GM21423 (cell line): ENCODE results near the gene PCDHA3.
"Not testable (repeated sequence)": the region's sequence is repeated elsewhere in the genome, so short reads cannot be mapped to it uniquely, and the experiment has no call there.

Experiments
- ATAC-seq: cut with Tn5 transposase; IDR thresholded peaks from one replicate; pipeline ENCODE4 v1.9.1; 2021; ENCODE audit warnings: mild to moderate bottlenecking, moderate library complexity; ENCODE audit not compliant: unreplicated experiment

The PCDHA3 gene

GRCh38 chr5:140800816-140801493 lies at the start of gene PCDHA3:
Gene PCDHA3, plus strand, starts transcription at chr5:140801057.
- no peak for ATAC-seq

GRCh38 chr5:140753561-140753960 lies 47.3 kb upstream of the PCDHA3 start:
- no peak for ATAC-seq

DNA sequence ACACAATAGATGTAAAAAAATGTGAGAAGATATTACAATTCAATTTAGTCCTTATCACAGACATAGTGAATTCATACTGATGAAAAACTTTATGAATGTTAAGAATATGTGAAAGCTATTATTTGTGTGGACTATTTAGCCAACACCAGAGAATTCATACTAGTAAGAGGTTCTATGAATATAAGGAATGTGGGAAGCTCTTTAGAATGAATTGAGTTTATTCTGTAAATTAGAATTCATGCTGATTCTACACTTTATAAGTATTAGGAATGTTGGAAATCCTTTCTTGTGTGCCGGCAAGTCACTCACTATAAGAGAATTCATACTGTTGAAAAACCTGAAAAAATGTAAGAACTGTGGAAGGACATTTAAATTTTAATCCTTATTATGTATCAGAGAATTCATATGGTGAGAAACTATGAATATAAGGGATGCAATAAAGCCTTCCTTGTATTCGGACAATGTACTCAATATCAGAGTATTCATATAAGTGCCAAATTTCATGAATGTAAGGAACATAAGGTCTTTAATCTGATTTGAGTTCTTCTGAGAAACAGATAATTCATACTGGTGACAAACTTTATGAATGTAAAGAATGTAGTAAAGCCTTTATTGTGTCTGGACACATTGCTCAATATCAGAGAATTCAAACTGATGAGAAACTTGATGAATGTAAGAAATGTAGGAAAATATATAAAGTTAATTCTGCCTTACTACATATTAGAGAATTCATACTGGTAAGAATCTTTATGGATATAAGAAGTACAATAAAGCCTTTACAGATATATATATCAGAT lies 36.5 kb upstream of the PCDHA3 start:
- no peak for ATAC-seq

DNA sequence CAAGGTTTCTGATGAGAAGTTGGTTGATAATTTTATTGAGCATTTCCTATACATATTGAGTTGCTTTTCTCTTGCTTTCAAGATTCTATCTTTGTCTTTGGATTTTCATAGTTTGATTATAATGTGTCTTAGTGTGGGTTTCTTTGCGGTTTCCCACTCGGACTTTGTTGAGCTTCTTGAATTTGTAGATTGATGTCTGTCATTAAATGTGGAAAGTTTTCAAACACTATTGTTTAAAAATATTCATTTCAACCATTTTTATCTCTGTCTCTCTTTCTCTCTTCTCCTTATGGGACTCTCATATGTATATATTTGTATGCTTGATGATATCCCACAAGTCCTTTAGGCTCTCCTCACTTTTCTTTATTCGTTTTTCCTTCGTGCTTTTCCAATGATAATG lies 33.4 kb upstream of the PCDHA3 start:
- ATAC-seq: no peak

GRCh38 chr5:140780512-140780911 lies 20.3 kb upstream of the PCDHA3 start:
- no peak for ATAC-seq

DNA sequence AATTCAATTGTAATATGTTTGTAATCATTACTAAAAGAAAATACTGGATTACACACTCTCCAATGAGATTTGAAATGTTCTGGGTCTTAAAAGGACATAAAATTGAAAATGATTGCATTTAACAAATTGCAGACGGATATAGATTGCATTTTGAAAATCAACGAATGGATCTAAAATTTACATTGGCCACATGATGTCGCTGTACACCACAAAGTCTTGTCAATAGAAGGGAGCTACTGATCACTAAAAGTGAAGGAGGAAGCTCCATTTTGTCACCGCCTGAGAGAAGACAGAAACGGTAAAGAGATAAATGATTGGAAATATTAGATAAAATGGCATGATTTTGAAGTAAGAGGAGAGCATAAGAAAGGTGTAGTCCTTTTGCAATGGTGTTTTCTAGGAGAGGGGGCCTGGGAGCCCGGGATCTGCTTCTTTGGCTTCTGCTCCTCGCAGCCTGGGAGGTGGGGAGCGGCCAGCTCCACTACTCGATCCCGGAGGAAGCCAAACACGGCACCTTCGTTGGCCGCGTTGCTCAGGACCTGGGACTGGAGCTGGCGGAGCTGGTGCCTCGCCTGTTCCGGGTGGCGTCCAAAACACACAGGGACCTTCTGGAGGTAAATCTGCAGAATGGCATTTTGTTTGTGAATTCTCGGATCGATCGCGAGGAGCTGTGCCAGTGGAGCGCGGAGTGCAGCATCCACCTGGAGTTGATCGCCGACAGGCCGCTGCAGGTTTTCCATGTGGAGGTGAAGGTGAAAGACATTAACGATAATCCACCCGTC lies 14.8 kb upstream of the PCDHA3 start, which contains the start of gene PCDHA1:
Gene PCDHA1 (plus strand): TSS at position 236 of the 782 bp plus-strand sequence.
- no peak for ATAC-seq

GRCh38 chr5:140787422-140787821 lies 13.4 kb upstream of the PCDHA3 start:
- ATAC-seq: not testable (repeated sequence)

GRCh38 chr5:140787849-140788504 lies 12.9 kb upstream of the PCDHA3 start:
- ATAC-seq: not testable (repeated sequence)

GRCh38 chr5:140791089-140791488 lies 9.8 kb upstream of the PCDHA3 start:
- no peak for ATAC-seq

DNA sequence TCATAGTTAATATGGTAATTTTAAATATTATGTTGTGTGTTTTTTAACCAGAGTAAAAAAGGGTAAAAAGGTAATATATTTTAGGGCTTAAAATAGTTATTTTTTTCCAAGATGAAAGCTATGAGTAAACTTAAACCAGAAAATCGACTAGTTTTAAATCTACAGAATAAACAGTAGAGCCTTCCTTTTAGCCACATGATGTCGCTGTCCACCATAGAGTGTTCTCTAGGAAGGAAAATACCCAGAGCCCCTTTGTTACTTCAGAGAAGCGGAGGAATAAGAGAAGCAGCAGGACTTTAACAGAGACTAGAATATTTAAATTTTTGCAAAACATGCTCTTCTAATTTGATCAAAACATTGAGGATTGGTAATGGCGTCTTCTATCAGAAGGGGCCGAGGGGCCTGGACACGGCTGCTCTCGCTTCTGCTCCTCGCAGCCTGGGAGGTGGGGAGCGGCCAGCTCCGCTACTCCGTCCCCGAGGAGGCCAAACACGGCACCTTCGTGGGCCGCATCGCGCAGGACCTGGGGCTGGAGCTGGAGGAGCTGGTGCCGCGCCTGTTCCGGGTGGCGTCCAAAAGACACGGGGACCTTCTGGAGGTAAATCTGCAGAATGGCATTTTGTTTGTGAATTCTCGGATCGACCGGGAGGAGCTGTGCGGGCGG lies 6.1 kb upstream of the PCDHA3 start, which contains the start of gene PCDHA2:
Gene PCDHA2 (plus strand): TSS at position 258 of the 664 bp plus-strand sequence.
- ATAC-seq: no peak

DNA sequence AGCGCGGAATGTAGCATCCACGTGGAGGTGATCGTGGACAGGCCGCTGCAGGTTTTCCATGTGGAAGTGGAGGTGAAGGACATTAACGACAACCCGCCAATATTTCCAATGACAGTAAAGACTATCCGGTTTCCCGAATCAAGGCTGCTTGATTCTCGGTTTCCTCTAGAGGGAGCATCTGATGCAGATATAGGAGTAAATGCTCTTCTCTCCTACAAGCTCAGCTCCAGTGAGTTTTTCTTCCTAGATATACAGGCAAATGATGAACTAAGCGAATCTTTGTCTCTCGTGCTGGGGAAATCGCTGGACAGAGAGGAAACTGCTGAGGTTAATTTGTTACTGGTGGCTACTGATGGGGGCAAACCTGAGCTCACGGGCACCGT lies 5.6 kb upstream of the PCDHA3 start:
- no peak for ATAC-seq

DNA sequence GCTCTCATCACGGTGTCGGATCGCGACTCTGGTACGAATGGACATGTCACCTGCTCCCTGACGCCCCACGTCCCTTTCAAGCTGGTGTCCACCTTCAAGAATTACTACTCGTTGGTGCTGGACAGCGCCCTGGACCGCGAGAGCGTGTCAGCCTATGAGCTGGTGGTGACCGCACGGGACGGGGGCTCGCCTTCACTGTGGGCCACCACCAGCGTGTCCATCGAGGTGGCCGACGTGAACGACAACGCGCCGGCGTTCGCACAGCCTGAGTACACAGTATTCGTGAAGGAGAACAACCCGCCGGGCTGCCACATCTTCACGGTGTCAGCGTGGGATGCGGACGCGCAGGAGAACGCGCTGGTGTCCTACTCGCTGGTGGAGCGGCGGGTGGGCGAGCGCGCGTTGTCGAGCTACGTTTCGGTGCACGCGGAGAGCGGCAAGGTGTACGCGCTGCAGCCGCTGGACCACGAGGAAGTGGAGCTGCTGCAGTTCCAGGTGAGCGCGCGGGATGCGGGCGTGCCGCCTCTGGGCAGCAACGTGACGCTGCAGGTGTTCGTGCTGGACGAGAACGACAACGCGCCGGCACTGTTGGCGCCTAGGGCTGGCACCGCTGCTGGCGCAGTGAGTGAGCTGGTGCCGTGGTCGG lies 4.7 kb upstream of the PCDHA3 start:
- not testable (repeated sequence) for ATAC-seq

- no peak for ATAC-seq
These were observed 4.2 kb upstream of the PCDHA3 start for GRCh38 chr5:140796718-140797095.

DNA sequence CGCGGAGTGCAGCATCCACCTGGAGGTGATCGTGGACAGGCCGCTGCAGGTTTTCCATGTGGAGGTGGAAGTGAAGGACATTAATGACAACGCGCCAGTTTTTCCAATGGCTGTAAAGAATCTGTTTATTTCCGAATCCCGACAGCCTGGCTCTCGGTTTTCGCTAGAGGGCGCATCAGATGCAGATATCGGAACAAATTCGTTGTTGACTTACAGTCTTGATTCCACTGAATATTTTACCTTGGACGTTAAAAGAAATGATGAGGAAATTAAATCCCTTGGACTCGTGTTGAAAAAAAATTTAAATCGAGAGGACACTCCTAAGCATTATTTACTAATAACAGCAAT lies 611 bp downstream of the PCDHA3 start:
- ATAC-seq: no peak

DNA sequence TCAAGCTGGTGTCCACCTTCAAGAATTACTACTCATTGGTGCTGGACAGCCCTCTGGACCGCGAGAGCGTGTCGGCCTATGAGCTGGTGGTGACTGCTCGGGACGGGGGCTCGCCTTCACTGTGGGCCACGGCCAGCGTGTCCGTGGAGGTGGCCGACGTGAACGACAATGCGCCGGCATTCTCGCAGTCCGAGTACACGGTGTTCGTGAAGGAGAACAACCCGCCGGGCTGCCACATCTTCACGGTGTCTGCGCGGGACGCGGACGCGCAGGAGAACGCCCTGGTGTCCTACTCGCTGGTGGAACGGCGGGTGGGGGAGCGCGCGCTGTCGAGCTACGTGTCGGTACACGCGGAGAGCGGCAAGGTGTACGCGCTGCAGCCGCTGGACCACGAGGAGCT lies 1.5 kb downstream of the PCDHA3 start:
- ATAC-seq: not testable (repeated sequence)

GRCh38 chr5:140802781-140803271 lies 2.0 kb downstream of the PCDHA3 start:
- no peak for ATAC-seq

DNA sequence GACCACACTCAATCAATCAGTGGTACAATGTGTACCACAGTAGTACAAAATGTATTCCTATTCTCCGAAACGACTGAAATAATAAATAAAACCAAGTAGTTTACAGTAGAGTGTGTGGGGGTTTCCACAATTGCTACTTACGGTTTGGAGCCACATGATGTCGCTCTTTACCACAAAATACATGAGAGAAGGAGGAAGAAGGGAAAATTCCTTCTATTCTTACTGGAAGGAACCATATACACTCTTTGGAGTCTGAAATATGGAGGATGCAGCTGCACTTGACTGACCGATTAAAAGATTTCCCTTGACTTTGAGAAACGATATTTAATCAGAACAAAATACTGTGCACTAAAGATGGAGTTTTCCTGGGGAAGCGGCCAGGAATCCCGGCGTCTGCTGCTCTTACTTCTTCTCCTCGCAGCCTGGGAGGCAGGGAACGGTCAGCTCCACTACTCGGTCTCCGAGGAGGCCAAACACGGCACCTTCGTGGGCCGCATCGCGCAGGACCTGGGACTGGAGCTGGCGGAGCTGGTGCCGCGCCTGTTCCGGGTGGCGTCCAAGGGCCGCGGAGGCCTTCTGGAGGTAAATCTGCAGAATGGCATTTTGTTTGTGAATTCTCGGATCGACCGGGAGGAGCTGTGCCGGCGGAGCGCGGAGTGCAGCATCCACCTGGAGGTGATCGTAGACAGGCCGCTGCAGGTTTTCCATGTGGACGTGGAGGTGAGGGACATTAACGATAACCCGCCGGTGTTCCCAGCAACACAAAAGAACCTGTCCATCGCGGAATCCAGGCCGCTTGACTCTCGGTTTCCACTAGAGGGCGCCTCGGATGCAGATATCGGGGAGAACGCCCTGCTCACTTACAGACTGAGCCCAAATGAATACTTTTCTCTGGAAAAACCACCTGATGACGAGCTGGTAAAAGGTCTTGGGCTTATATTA lies 6.2 kb downstream of the PCDHA3 start, which contains the start of gene PCDHA4:
Gene PCDHA4 (plus strand): TSS at position 235 of the 942 bp plus-strand sequence.
- no peak for ATAC-seq

GRCh38 chr5:140808241-140808888 lies 7.5 kb downstream of the PCDHA3 start:
- ATAC-seq: not testable (repeated sequence)
